ENCODE results near the gene HIVEP3. TPM values are rescaled to one million over a fixed set of nuclear protein-coding genes. Genes with fewer than 3 reads are reported as not detected.

HIVEP3 gene
- total RNA-seq, 4 donors from 2014 or later, result 4.2 to 6.5 (median 4.7) TPM

DNA sequence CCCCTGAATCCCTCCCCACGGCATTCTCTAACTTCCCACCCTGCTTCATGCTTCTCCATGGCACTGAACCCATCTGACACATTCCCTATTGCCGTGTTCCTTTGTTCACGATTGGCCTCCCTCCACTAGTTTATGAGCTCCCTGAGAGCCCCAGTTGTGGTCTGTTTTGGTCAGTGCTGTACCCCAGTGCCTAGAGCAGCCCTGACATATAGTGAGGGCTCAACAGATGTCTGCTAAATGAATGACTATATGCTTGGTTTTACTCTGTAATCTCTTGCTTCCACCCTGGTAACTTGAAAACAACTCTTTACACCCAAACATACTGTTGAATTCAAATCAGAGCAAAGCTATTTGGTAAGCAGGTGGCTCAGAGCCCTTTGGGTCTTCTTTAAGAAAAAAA lies 263.1 kb downstream of the HIVEP3 start:
- DNase-seq (ENCODE audit: low spot score in 2 of 2), result no peak
- no peak overlapping the region for H3K27ac ChIP-seq
- no peaks in the 10 kb centered on the region for H3K9me3 ChIP-seq
- H3K4me1 ChIP-seq, result peaks cover 0 to 6% (median 0%) of the 10 kb centered on the region in 4 donors
- TF ChIP-seq POLR2A (IDR thresholded peaks at IDR 0.05), result no peak
- TF ChIP-seq EP300 (IDR thresholded peaks at IDR 0.05), result no peak
- no peak for TF ChIP-seq CTCF (IDR thresholded peaks at IDR 0.05)
- no peaks in the 10 kb centered on the region for H3K27me3 ChIP-seq
- H3K4me3 ChIP-seq, result no peak overlapping the region
- WGBS, 2 donors, result 51 to 70% methylated on average over 3 of the region's 3 CpGs
- H3K36me3 ChIP-seq, result no peaks in the 10 kb centered on the region

GRCh38 chr1:41653574-41653973 lies 265.1 kb downstream of the HIVEP3 start:
- H3K27ac ChIP-seq, result no peak overlapping the region
- TF ChIP-seq CTCF (IDR thresholded peaks at IDR 0.05) (no peak), EP300 (IDR thresholded peaks at IDR 0.05) (no peak), POLR2A (IDR thresholded peaks at IDR 0.05) (no peak)
- no peaks in the 10 kb centered on the region for H3K9me3 ChIP-seq
- H3K4me1 ChIP-seq, result peaks cover 0 to 16% (median 0%) of the 10 kb centered on the region in 4 donors
- no peak overlapping the region for H3K4me3 ChIP-seq
- whole genome bisulfite sequencing, 2 donors, result 89 to 92% methylated on average over 3 of the region's 3 CpGs
- no peak for DNase-seq (ENCODE audit: low spot score in 2 of 2)
- H3K36me3 ChIP-seq, result no peaks in the 10 kb centered on the region
- no peaks in the 10 kb centered on the region for H3K27me3 ChIP-seq

- 88 to 94% methylated on average over 11 of the region's 11 CpGs for WGBS, 2 donors
- H3K36me3 ChIP-seq, result no peaks in the 10 kb centered on the region
These were observed 266.1 kb downstream of the HIVEP3 start for GRCh38 chr1:41652384-41653265.

GRCh38 chr1:41650028-41650880 lies 268.5 kb downstream of the HIVEP3 start:
- TF ChIP-seq POLR2A (IDR thresholded peaks at IDR 0.05), result no peak
- TF ChIP-seq EP300 (IDR thresholded peaks at IDR 0.05), result no peak
- no peak for TF ChIP-seq CTCF (IDR thresholded peaks at IDR 0.05)
- no peak overlapping the region for H3K27ac ChIP-seq
- WGBS, 2 donors, result 37 to 47% methylated on average over 10 to 11 of the region's 11 CpGs
- no peaks in the 10 kb centered on the region for H3K27me3 ChIP-seq
- DNase-seq (ENCODE audit: low spot score in 2 of 2), result no peak
- H3K36me3 ChIP-seq, result no peaks in the 10 kb centered on the region
- H3K9me3 ChIP-seq, result no peaks in the 10 kb centered on the region
- no peak overlapping the region for H3K4me3 ChIP-seq
- peaks cover 0 to 11% (median 0%) of the 10 kb centered on the region in 4 donors for H3K4me1 ChIP-seq

More at GRCh38 chr1:41652384-41653265, 266.1 kb downstream of the HIVEP3 start:
- H3K27ac ChIP-seq, result no peak overlapping the region
- no peaks in the 10 kb centered on the region for H3K27me3 ChIP-seq
- TF ChIP-seq CTCF (IDR thresholded peaks at IDR 0.05) (no peak), POLR2A (IDR thresholded peaks at IDR 0.05) (no peak), EP300 (IDR thresholded peaks at IDR 0.05) (no peak)
- no peak overlapping the region for H3K4me3 ChIP-seq
- no peaks in the 10 kb centered on the region for H3K9me3 ChIP-seq
- DNase-seq (ENCODE audit: low spot score in 2 of 2), result no peak
- H3K4me1 ChIP-seq, result peaks cover 0 to 16% (median 0%) of the 10 kb centered on the region in 4 donors

All from tibial nerve (tissue), 4 donors.